RWPE1 (cell line): Measurements from ENCODE around the gene PSAPL1.

Source experiments
- CTCF ChIA-PET: fragments of 350-600 bp; sonication (Branson Sonifier 250); formaldehyde crosslinking; extraction: SDS; loops from one replicate; lab custom pipeline; 2021; lab: Yijun Ruan, JAX
- POLR2A ChIA-PET: fragments of 400-600 bp; formaldehyde crosslinking; extraction: SDS; loops from one replicate; lab custom pipeline; 2020; ENCODE audit warnings: antibody characterized with exemption; ENCODE audit not compliant: low non-redundant PET; lab: Yijun Ruan, JAX
- DNase-seq: peaks from one replicate; pipeline ENCODE4 v3.0.0; 2012; ENCODE audit warnings: low spot score
- H3K27ac ChIP-seq: fragments of 450-650 bp; 2 replicates; pipeline ENCODE4 v1.5.1; 2017
- TF ChIP-seq, protein P1 (sequence below): fragments of 450-650 bp; conservative IDR thresholded peaks from 2 replicates; pipeline ENCODE4 v1.5.1; 2017; ENCODE audit warnings: low read depth, mild to moderate bottlenecking

The PSAPL1 gene

DNA sequence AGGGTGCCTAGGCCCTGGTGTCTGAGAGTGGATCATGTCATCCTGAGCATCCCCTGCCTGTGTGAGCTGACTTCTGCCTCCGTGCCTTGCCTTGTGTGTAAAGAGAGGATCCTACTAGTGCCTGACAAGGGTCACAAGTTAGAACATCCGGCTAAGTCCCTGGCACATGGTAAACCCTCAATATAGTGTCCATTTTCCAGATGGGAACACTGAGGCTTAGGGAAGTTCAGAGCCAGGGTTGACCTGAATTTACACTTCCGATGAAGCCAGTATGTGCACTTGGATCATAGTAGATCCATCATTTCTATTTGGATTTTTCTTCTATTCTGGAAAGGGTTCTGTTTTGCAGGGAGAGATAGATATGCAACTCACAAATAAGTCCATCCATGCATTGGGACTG lies 12.5 kb upstream of the PSAPL1 start:
- POLR2A ChIA-PET = no interaction called here
- DNase-seq = no peak
- no peak overlapping the region for H3K27ac ChIP-seq
- CTCF ChIA-PET = no interaction called here
- TF ChIP-seq, protein P1, sequence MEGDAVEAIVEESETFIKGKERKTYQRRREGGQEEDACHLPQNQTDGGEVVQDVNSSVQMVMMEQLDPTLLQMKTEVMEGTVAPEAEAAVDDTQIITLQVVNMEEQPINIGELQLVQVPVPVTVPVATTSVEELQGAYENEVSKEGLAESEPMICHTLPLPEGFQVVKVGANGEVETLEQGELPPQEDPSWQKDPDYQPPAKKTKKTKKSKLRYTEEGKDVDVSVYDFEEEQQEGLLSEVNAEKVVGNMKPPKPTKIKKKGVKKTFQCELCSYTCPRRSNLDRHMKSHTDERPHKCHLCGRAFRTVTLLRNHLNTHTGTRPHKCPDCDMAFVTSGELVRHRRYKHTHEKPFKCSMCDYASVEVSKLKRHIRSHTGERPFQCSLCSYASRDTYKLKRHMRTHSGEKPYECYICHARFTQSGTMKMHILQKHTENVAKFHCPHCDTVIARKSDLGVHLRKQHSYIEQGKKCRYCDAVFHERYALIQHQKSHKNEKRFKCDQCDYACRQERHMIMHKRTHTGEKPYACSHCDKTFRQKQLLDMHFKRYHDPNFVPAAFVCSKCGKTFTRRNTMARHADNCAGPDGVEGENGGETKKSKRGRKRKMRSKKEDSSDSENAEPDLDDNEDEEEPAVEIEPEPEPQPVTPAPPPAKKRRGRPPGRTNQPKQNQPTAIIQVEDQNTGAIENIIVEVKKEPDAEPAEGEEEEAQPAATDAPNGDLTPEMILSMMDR = no peak

DNA sequence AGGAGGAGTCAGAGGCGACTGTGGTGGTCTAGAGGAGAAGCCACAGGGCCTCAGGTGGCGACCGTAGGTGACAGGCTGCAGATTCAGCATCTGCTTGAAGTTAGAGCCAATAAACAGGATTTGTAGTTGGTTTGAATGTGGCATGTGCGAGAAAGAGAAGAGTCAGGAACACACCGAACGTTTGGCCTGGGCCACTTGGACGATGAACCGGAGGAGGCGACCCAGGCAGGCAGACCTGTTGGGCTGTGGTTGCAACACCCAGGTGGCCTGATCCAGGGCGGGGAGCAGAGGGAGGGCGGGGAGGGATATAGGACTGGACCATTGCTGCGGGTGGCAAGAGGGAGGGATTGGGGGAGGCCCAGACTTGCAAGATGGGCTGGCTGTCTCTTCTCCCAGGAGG lies 10.0 kb upstream of the PSAPL1 start:
- TF ChIP-seq, protein P1 = no peak
- CTCF ChIA-PET = no interaction called here
- POLR2A ChIA-PET = no interaction called here
- DNase-seq = no peak
- no peak overlapping the region for H3K27ac ChIP-seq

DNA sequence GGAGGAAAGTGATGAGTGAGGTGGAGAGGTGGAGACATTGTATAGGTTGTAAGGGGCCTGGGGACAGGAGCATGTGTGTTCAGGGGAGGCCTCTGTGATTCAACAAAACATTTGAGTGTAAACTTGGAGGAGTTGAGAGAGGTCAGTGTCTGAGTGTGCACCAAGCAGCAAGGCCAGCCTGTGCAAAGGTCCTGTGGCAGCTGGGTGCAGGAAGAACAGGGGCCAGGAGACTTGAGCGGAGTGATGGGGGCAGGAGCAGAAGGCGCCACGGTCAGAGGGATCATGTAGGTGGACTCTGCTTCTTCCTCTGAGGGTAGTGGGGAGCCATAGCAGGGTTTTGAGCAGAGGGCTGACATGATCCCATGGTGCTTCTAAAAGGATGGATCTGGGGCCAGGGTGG lies 9.6 kb upstream of the PSAPL1 start:
- DNase-seq = no peak
- POLR2A ChIA-PET = no interaction called here
- CTCF ChIA-PET = no interaction called here
- no peak overlapping the region for H3K27ac ChIP-seq
- TF ChIP-seq, protein P1 = no peak

DNA sequence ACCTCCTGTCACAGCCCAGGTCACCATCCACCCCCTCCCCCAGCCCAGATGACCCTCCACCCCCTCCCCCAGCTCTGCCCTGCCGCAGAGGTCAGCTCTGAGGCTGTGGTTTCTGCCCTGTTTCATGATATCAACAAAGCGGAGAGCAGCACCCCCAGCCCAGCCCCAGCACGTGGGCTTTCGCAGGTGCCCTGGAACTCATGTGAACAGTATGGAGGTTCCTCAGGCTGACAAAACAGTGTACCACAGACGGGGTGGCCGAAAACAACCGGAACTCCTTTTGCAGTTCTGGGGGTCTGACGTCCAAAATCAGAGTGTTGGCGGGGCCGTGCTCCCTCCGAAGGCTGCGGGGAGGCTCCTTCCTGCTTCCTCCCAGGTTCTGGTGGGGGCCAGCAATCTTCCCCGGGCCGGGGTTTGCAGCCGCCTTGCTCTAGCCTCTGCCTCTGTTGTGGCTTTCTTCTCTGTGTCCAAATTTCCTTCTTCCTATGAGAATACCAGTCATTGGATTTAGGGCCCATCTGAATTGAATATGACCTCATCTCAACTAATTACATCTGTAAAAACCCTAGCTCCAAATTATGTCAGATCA lies 7.9 kb upstream of the PSAPL1 start:
- no peak for DNase-seq
- no peak overlapping the region for H3K27ac ChIP-seq
- CTCF ChIA-PET = no interaction called here
- TF ChIP-seq, protein P1 = no peak
- POLR2A ChIA-PET = no interaction called here

DNA sequence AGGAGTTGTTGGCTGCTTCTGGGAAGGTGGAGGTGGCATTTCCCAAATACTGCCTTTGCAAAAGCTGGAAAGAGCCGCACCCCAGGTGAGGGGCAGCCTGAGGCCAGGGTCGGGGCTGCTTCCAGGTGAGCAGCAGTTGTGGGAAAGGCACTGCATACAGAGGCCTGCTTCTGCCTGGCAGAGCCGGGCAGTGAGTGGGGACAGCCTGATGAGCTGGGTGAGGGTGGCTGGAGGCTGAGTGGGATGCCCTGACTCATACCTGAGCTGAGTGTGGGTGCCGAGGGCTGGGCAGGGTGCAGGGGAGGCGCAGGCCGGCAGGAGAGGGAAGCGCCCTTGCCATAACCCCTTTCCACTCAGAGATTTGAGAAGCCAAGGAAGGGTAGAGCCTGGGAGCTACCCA lies 6.5 kb upstream of the PSAPL1 start:
- TF ChIP-seq, protein P1 = no peak
- ChIA-PET POLR2A (no interaction called here), CTCF (no interaction called here)
- H3K27ac ChIP-seq = no peak overlapping the region
- no peak for DNase-seq

DNA sequence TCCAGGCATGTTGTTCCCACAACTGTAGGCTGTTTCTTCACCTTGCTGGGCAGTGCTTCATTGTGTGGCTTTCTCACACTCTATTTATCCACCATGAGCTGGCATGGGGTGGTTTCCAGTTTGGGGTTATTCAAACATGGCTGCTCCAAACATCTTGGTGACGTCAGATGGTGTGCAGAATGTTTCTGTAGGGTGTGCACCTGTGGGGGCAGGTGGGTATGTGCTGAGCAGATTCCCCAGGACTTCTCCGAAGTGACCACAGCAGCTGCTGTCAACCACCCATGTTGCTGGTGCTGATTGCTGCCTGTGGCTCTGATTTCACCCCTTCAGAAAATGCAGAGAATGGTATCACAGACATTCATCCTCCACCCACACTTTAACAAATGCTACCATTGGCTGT lies 5.0 kb upstream of the PSAPL1 start:
- CTCF ChIA-PET = no interaction called here
- POLR2A ChIA-PET = no interaction called here
- no peak overlapping the region for H3K27ac ChIP-seq
- TF ChIP-seq, protein P1 = no peak
- no peak for DNase-seq
